ENCODE results near the gene COPS2.

DNA sequence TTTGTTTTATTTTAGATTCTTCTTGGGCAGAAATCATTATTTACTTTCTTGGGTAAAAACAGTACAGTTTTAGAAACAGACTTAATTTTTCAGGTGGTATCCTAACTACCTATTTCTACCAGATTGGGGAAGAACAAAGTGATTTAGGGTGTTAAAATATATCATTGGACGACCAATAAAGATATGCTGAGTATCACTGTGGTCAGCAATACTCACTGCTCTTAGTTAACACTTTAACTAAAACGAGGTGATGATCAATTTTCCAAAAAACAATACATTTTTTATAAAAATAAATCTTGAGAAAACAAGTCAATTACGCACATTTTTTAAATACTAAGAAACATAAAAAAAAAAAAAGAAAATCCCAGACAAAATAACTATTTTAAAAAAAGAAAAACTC is 3.6 kb downstream of the COPS2 start:
- TF ChIP-seq, protein P1, sequence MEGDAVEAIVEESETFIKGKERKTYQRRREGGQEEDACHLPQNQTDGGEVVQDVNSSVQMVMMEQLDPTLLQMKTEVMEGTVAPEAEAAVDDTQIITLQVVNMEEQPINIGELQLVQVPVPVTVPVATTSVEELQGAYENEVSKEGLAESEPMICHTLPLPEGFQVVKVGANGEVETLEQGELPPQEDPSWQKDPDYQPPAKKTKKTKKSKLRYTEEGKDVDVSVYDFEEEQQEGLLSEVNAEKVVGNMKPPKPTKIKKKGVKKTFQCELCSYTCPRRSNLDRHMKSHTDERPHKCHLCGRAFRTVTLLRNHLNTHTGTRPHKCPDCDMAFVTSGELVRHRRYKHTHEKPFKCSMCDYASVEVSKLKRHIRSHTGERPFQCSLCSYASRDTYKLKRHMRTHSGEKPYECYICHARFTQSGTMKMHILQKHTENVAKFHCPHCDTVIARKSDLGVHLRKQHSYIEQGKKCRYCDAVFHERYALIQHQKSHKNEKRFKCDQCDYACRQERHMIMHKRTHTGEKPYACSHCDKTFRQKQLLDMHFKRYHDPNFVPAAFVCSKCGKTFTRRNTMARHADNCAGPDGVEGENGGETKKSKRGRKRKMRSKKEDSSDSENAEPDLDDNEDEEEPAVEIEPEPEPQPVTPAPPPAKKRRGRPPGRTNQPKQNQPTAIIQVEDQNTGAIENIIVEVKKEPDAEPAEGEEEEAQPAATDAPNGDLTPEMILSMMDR (IDR thresholded peaks at IDR 0.05) = no peak
- no peak for TF ChIP-seq POLR2A (IDR thresholded peaks at IDR 0.05)
